PFSK-1 (cell line): ENCODE data around the gene SLC7A1.

ENCODE experiments used
- FOXP2 ChIP-seq: optimal IDR thresholded peaks from 2 replicates; pipeline ENCODE3; 2011; ENCODE audit warnings: borderline replicate concordance, control low read depth, inconsistent platforms; ENCODE audit not compliant: insufficient read depth; ENCODE audit errors: extremely low read length, extremely low read depth
- POLR2AphosphoS5 ChIP-seq: IDR thresholded peaks from 2 replicates; pipeline ENCODE4 v1.6.1; 2012; ENCODE audit warnings: low read depth, mild to moderate bottlenecking, control low read depth, low read length, moderate library complexity
- SIN3A ChIP-seq: IDR thresholded peaks from 2 replicates; pipeline ENCODE4 v1.6.1; 2012; ENCODE audit warnings: mild to moderate bottlenecking, low read length, moderate library complexity, borderline replicate concordance; ENCODE audit not compliant: insufficient read depth
- TAF1 ChIP-seq: IDR thresholded peaks from 2 replicates; pipeline ENCODE4 v1.6.1; 2012; ENCODE audit warnings: low read length, control low read depth, borderline replicate concordance; ENCODE audit not compliant: insufficient read depth
- TF ChIP-seq, protein P1 (sequence below), 2 experiments: IDR thresholded peaks; 2 replicates each; pipeline versions ENCODE4 v1.6.1 to v1.8.0; 2011 to 2012; ENCODE audit warnings: low read depth in 2 of 2, low read length in 2 of 2, control low read depth in 1 of 2, inconsistent platforms in 1 of 2, mild to moderate bottlenecking in 1 of 2, moderate library complexity in 1 of 2; ENCODE audit not compliant: insufficient read depth in 1 of 2

SLC7A1 gene

DNA sequence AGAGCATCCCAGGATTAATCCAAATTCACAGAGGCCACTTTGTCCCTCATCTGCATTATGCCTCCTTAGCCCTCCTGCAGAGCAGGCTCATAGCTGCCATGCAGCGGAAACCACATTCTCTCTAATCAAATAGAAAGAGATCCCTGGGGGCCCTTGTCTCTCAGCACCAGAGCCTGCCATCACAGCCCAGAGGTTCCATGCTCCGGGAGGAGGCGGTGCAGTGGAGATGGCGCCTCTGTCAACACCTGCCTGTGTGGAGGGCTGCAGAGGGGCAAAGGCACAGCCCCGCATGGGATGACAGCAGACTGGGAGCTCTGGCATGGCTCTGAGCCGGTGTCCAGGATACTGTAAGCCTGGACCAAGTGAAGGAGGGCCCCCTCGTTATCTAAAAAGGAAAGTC is 111.3 kb downstream of the SLC7A1 start:
- TF ChIP-seq FOXP2 (no peak), POLR2AphosphoS5 (no peak), SIN3A (no peak), TAF1 (no peak)
- TF ChIP-seq, protein P1, sequence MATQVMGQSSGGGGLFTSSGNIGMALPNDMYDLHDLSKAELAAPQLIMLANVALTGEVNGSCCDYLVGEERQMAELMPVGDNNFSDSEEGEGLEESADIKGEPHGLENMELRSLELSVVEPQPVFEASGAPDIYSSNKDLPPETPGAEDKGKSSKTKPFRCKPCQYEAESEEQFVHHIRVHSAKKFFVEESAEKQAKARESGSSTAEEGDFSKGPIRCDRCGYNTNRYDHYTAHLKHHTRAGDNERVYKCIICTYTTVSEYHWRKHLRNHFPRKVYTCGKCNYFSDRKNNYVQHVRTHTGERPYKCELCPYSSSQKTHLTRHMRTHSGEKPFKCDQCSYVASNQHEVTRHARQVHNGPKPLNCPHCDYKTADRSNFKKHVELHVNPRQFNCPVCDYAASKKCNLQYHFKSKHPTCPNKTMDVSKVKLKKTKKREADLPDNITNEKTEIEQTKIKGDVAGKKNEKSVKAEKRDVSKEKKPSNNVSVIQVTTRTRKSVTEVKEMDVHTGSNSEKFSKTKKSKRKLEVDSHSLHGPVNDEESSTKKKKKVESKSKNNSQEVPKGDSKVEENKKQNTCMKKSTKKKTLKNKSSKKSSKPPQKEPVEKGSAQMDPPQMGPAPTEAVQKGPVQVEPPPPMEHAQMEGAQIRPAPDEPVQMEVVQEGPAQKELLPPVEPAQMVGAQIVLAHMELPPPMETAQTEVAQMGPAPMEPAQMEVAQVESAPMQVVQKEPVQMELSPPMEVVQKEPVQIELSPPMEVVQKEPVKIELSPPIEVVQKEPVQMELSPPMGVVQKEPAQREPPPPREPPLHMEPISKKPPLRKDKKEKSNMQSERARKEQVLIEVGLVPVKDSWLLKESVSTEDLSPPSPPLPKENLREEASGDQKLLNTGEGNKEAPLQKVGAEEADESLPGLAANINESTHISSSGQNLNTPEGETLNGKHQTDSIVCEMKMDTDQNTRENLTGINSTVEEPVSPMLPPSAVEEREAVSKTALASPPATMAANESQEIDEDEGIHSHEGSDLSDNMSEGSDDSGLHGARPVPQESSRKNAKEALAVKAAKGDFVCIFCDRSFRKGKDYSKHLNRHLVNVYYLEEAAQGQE (IDR thresholded peaks at IDR 0.05; ENCODE audit: insufficient read depth in 1 of 2, low read depth in 2 of 2, low read length in 2 of 2): no peak

DNA sequence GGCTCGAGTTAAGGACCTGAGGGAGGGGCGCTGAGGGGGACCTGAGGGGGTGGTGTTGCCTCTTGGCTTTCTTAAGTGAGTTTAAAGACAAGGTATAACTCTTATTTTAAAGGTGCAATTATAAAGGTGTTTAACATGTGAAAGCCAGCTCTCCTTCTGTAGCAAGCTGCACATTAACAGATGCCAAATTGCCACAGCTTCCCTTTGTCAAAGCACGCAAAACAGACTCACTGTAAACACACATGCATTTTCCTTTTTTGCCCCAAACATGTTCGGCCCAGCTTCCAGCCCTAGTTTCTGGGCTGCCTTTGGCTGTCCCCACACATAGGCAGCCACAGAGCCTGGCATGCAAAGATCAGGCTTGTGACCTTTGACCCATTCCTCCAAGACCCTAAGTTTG is 111.9 kb downstream of the SLC7A1 start:
- TF ChIP-seq SIN3A (no peak), POLR2AphosphoS5 (no peak), FOXP2 (no peak), TAF1 (no peak)
- TF ChIP-seq, protein P1 (IDR thresholded peaks at IDR 0.05; ENCODE audit: insufficient read depth in 1 of 2, low read depth in 2 of 2, low read length in 2 of 2): no peak

DNA sequence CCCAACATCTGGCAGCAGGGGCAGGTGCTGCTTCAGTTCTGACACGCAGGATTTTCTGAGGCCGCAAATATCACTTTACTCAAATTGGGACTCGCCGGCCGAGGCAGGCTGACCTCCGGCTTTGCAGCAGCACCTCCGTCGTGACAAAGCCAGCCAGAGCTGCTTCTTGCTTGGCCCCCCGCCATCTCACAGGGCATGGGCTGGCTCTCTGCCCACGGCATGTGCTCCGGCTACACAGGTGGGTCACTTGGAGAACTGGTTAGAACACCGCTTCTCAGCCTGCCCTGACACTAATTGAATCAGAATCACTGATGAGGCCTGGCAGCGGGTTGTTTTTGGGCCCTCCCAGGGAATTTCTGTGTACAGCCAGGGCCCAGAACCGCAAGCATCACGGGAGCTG is 112.3 kb downstream of the SLC7A1 start:
- TF ChIP-seq POLR2AphosphoS5: no peak
- no peak for TF ChIP-seq SIN3A
- no peak for TF ChIP-seq TAF1
- no peak for TF ChIP-seq FOXP2
- TF ChIP-seq, protein P1 (IDR thresholded peaks at IDR 0.05; ENCODE audit: insufficient read depth in 1 of 2, low read depth in 2 of 2, low read length in 2 of 2): no peak

DNA sequence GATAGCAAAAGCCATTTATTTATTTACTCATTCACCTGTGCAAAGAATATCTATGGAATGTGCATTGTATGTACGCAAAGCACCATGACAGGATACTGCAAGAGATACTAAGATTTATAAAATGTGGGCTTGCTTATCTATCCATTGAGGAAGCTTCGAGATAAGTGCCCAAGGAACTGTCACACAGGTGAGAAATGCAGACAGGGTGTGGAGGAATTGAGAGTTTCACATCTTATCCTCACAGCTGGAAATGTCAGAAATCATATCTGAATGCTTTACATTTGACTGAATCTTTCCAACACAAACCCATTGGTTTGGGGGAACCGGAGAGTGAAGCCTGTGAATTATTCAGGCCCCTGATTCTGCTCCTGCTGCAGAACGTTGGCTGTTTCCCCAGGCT is 113.0 kb downstream of the SLC7A1 start:
- no peak for TF ChIP-seq FOXP2
- TF ChIP-seq POLR2AphosphoS5: no peak
- no peak for TF ChIP-seq TAF1
- TF ChIP-seq, protein P1 (IDR thresholded peaks at IDR 0.05; ENCODE audit: insufficient read depth in 1 of 2, low read depth in 2 of 2, low read length in 2 of 2): no peak
- TF ChIP-seq SIN3A: no peak

DNA sequence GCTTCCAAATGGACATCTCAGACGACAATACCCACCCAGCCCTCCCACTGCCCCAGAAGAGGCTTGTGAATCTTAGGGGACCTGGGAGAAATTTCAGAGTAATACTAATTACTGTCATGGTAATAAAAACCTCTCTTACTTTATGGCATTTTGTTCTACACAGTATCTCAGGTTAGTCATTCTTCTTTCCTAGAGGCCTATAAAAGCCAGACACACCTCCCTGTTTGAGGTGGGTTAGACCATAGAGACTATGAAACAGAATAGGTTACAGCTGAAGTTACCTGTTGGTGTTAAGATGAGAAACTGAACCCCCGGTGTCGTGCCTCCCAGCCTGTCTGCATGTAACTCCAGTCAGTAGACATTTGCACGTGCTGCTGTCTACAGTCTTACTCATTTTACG is 113.9 kb downstream of the SLC7A1 start:
- TF ChIP-seq, protein P1 (IDR thresholded peaks at IDR 0.05; ENCODE audit: insufficient read depth in 1 of 2, low read depth in 2 of 2, low read length in 2 of 2): no peak
- TF ChIP-seq POLR2AphosphoS5: no peak
- no peak for TF ChIP-seq FOXP2
- no peak for TF ChIP-seq SIN3A
- no peak for TF ChIP-seq TAF1
